Tibial nerve (tissue), 4 donors: ENCODE measurements around the gene ZFR. TPM values are rescaled to one million over a fixed set of nuclear protein-coding genes. Genes with fewer than 3 reads are reported as not detected.
"Not testable (repeated sequence)": the region's sequence is repeated elsewhere in the genome, so short reads cannot be mapped to it uniquely, and the experiment has no call there.

ENCODE experiments used
- DNase-seq, 2 donors: peaks; one replicate each; pipeline ENCODE4 v3.0.0-alpha.2; 2019; ENCODE audit warnings: low spot score in 2 of 2
- H3K27ac ChIP-seq, 4 donors: fragments of 200-600 bp; sonication (generic) in 3 of 4; one replicate each; pipeline ENCODE4 v1.5.1; 2017 to 2019; ENCODE audit warnings: mild to moderate bottlenecking in 1 of 4
- H3K27me3 ChIP-seq, 2 donors: fragments of 200-600 bp; sonication (generic) in 1 of 2; one replicate each; pipeline versions ENCODE4 v1.5.1 to v1.6.0; 2017 to 2019
- H3K36me3 ChIP-seq, 3 donors: fragments of 200-600 bp; sonication (generic); one replicate each; pipeline ENCODE4 v1.5.1; 2018 to 2019
- H3K4me1 ChIP-seq, 4 donors: fragments of 200-600 bp; sonication (generic) in 3 of 4; one replicate each; pipeline ENCODE4 v1.5.1; 2017 to 2019
- H3K4me3 ChIP-seq, 4 donors: fragments of 200-600 bp; sonication (generic) in 3 of 4; one replicate each; pipeline ENCODE4 v1.5.1; 2017 to 2019; ENCODE audit warnings: mild to moderate bottlenecking in 1 of 4, moderate library complexity in 1 of 4
- H3K9me3 ChIP-seq, 4 donors: fragments of 200-600 bp; sonication (generic) in 3 of 4; one replicate each; pipeline ENCODE4 v1.5.1; 2017 to 2019
- EP300 ChIP-seq, 2 donors: sonication (generic); formaldehyde crosslinking; IDR thresholded peaks; one replicate each; pipeline ENCODE4 v1.6.1; 2017; ENCODE audit warnings: antibody characterized with exemption in 2 of 2, mild to moderate bottlenecking in 1 of 2
- POLR2A ChIP-seq, 2 donors: fragments of 450-650 bp; IDR thresholded peaks; one replicate each; pipeline ENCODE4 v1.6.1; 2017; ENCODE audit warnings: antibody characterized with exemption in 2 of 2, mild to moderate bottlenecking in 2 of 2, moderate library complexity in 2 of 2
- WGBS, 2 donors: methylation state at CpG; one replicate each; pipeline ENCODE4 v1.1.5; 2018; 5-methylcytosine and 5-hydroxymethylcytosine counted together
- total RNA-seq, 4 donors: library from RNA; depleted of rRNA; stranded (reverse); fragments of >200 nt; gene quantifications; one replicate each; pipeline ENCODE4 v1.1.0, GENCODE V29; 2016
- TF ChIP-seq, protein P1 (sequence below), 5 experiments: fragments of 200-600 bp in 3 of 5; fragments of 450-650 bp in 2 of 5; sonication (generic) in 3 of 5; IDR thresholded peaks; one replicate each; pipeline ENCODE4 v1.5.1; 2016 to 2019; ENCODE audit warnings: antibody characterized with exemption in 5 of 5, mild to moderate bottlenecking in 3 of 5, moderate library complexity in 2 of 5

Gene ZFR
- total RNA-seq, 4 donors from 2014 or later: 63.9 to 83.5 (median 73.8) TPM

DNA sequence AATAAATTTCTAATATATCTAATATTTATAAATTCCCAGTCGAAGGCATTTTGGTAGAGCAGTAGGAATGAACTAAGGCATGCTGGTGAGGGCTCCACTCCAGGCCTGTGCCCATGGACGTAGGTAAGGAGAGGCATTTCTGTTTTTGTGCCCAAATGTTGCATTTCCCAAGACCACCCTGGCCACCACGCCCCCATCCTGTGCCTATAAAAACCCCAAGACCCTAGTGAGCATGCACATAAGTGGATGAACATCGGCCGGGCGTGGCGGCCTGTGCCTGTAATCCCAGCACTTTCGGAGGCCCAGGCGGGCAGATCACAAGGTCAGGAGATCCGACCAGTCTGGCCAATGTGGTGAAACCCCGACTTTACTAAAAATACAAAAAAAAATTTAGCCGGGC lies 121.7 kb downstream of the ZFR start:
- Histone ChIP-seq H3K4me3 (no peak overlapping the region), H3K27me3 (no peaks in the 10 kb centered on the region), H3K36me3 (no peaks in the 10 kb centered on the region), H3K9me3 (peaks cover 0 to 8% (median 4%) of the 10 kb centered on the region in 4 donors), H3K27ac (no peak overlapping the region), H3K4me1 (no peaks in the 10 kb centered on the region)
- no peak for DNase-seq
- 93 to 95% methylated on average over 12 of the region's 12 CpGs for WGBS, 2 donors
- no peak for TF ChIP-seq POLR2A (IDR thresholded peaks at IDR 0.05)
- TF ChIP-seq, protein P1, sequence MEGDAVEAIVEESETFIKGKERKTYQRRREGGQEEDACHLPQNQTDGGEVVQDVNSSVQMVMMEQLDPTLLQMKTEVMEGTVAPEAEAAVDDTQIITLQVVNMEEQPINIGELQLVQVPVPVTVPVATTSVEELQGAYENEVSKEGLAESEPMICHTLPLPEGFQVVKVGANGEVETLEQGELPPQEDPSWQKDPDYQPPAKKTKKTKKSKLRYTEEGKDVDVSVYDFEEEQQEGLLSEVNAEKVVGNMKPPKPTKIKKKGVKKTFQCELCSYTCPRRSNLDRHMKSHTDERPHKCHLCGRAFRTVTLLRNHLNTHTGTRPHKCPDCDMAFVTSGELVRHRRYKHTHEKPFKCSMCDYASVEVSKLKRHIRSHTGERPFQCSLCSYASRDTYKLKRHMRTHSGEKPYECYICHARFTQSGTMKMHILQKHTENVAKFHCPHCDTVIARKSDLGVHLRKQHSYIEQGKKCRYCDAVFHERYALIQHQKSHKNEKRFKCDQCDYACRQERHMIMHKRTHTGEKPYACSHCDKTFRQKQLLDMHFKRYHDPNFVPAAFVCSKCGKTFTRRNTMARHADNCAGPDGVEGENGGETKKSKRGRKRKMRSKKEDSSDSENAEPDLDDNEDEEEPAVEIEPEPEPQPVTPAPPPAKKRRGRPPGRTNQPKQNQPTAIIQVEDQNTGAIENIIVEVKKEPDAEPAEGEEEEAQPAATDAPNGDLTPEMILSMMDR (IDR thresholded peaks at IDR 0.05): no peak
- TF ChIP-seq EP300 (IDR thresholded peaks at IDR 0.05): no peak

DNA sequence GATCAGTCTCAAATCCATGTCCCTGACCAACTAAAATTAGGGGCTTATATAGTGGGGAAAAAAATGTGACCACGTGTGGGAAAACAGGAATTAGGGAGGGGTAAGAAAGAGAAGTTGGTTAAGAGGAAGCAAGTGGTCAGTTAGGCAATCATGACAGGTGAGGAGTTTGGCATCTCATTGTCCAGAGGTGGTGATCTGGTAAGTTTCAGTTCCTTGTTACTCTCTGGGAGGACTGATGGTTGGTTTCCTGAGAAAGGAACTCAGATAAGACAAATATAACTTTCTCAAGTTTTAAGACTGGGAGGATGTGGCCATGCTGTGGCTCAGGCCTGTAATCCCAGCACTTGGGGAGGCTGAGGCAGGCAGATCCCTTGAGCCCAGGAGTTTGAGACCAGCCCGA lies 122.8 kb downstream of the ZFR start:
- 88 to 92% methylated on average over 2 of the region's 2 CpGs for WGBS, 2 donors

DNA sequence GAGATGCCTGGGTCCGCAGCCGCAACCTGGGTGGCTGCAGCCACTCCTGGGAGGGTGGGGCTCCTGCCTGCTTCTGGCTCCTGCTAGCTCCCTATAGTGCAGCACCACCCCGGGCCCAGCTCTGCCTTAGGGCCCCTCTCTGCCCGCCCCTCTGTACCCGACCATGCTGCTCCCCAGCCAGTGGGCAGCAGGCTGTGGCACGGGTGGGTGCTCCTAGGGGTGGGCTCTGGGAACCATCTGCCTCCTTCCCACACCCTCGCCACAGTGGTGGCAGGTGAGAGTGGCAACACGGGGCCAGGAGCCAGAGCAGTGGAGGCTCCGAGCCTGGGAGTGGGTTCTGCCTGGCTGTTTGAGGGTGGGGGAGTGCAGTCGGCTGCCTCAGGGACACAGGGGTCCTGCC lies 124.0 kb downstream of the ZFR start:
- H3K36me3 ChIP-seq: no peaks in the 10 kb centered on the region
- no peaks in the 10 kb centered on the region for H3K4me1 ChIP-seq
- H3K9me3 ChIP-seq: peaks cover 0 to 8% (median 4%) of the 10 kb centered on the region in 4 donors
- H3K4me3 ChIP-seq: no peak overlapping the region
- no peak for TF ChIP-seq EP300 (IDR thresholded peaks at IDR 0.05)
- TF ChIP-seq POLR2A (IDR thresholded peaks at IDR 0.05): no peak
- TF ChIP-seq, protein P1 (IDR thresholded peaks at IDR 0.05): no peak
- no peaks in the 10 kb centered on the region for H3K27me3 ChIP-seq
- WGBS, 2 donors: 86 to 93% methylated on average over 7 to 8 of the region's 10 CpGs
- no peak overlapping the region for H3K27ac ChIP-seq
- DNase-seq: no peak

More for the DNA sequence above, 122.8 kb downstream of the ZFR start:
- not testable (repeated sequence) for H3K4me3 ChIP-seq, H3K9me3 ChIP-seq, H3K4me1 ChIP-seq, H3K27me3 ChIP-seq, DNase-seq, H3K27ac ChIP-seq, H3K36me3 ChIP-seq

DNA sequence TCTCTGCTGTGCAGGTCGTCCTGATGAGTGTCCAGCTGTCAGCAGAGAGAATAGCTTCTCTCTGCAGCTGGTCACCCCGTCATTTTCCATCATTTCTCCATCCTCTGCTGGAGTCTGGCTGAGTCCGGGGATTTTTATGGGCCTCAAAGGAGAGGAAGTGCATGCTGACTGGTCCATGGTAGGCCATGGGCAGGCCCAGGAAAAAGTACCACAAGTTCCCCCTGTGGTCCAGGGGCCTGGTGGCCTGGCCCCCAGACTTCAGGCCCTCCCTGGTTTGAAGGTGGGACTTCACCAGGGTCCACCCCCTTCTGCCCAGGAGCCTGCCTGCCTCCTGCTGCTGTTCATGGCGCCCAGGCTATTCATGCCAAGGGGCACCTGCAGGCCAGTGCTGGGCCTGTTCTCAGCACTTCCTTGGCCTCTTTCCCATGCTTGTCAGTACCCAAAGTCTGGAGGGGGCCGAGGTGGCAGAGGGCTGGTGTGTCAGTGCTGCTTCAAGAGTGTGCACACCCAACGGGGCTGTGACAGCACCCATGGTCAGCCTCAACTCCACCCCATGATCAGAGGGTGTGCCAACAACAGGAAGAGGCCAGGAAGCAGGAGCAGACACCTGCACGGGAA lies 124.5 kb downstream of the ZFR start:
- 71 to 80% methylated on average over 6 to 7 of the region's 7 CpGs for WGBS, 2 donors
- no peak for TF ChIP-seq POLR2A (IDR thresholded peaks at IDR 0.05)
- Histone ChIP-seq H3K36me3 (no peaks in the 10 kb centered on the region), H3K4me3 (no peak overlapping the region), H3K9me3 (peaks cover 0 to 8% (median 4%) of the 10 kb centered on the region in 4 donors), H3K4me1 (no peaks in the 10 kb centered on the region), H3K27ac (no peak overlapping the region), H3K27me3 (no peaks in the 10 kb centered on the region)
- DNase-seq: no peak

DNA sequence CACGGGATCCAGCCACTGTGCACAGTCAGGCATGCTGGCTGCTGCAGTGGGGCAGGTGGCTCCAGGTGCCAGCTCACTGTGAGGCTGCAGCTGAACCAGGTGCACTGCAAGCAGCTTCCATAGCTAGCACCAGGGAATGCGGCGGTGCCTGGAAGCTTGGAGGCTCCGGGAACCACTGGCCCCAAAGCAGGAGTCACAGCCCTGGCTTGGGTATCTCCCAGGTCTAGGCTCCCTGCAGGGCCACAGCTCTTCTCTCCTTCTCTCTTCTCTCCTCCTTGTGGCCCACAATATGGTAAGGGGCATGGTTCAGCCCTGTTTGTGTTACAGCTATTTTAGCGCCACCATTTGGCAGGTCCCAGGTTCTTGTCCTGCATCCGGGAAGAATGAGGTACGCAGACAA lies 125.1 kb downstream of the ZFR start:
- TF ChIP-seq POLR2A (IDR thresholded peaks at IDR 0.05) (no peak), EP300 (IDR thresholded peaks at IDR 0.05) (no peak)
- TF ChIP-seq, protein P1 (IDR thresholded peaks at IDR 0.05): no peak
- Histone ChIP-seq H3K27me3 (no peaks in the 10 kb centered on the region), H3K4me1 (no peaks in the 10 kb centered on the region), H3K36me3 (no peaks in the 10 kb centered on the region), H3K4me3 (no peak overlapping the region), H3K9me3 (peaks cover 0 to 8% (median 4%) of the 10 kb centered on the region in 4 donors), H3K27ac (no peak overlapping the region)
- WGBS, 2 donors: 67 to 71% methylated on average over 7 of the region's 7 CpGs
- no peak for DNase-seq

DNA sequence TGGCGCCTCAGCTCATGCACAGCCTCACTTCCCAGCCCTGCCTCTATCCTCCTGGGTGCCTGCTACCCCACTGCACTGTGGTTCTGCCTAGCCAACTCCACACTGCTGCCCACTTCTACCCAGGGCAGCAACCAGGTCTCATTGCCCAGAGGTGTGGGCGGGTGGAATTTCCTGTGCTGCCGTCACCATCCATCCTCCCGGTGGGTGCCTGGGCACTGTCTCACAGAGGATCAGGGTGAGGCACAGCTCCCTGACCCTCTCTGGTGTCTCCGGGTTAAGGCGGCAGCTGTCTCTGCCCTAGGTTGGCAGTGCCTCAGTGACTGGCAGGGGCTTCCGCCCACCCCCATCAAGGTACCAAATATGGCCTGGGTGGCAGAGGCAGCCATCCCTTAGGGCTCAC lies 127.5 kb downstream of the ZFR start:
- Histone ChIP-seq H3K27me3 (no peaks in the 10 kb centered on the region), H3K9me3 (peaks cover 0 to 8% (median 3%) of the 10 kb centered on the region in 4 donors), H3K36me3 (no peaks in the 10 kb centered on the region), H3K4me1 (peaks cover 0 to 6% (median under 1%) of the 10 kb centered on the region in 4 donors), H3K4me3 (no peak overlapping the region), H3K27ac (no peak overlapping the region)
- no peak for TF ChIP-seq POLR2A (IDR thresholded peaks at IDR 0.05)
- TF ChIP-seq, protein P1 (IDR thresholded peaks at IDR 0.05): no peak
- TF ChIP-seq EP300 (IDR thresholded peaks at IDR 0.05): no peak
- 69 to 85% methylated on average over 6 to 7 of the region's 7 CpGs for WGBS, 2 donors
- no peak for DNase-seq
